ENCODE data around the gene MLPH. TPM values are rescaled to one million over a fixed set of nuclear protein-coding genes. Genes with fewer than 3 reads are reported as not detected.

The MLPH gene
- total and polyA plus RNA-seq, 2 of the 13 experiments (the other 11 are each of a cell fraction or from before 2014, with no cell fraction given): 0.12 TPM; not detected in 1

DNA sequence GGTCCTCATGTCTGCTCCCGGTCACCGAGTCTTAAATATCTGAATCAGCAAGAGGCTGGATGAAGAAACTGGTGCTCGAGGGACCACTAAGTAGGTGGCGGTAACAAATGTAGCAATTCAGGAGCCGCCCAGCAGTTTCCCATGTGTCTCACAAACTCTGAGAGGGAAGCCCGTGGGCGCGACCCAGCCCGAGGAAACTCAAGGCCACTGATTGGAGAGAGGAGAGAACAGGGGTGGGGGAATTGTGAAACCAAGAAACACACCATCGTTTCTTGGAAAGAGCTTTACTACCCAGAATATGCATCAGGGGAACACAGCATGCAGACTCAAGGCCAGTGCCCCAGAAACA, 10.8 kb downstream of the MLPH start:
- no peak overlapping the region for H3K4me3 ChIP-seq (replicated peaks in 1 of 3; ENCODE audit: insufficient read depth in 1 of 3, low read depth in 2 of 3, low read length in 3 of 3)
- TF ChIP-seq ZNF496 (CRISPR knock-in tag; IDR thresholded peaks at IDR 0.05; ENCODE audit: insufficient replicate concordance): no peak
- TF ChIP-seq ARID2 (CRISPR knock-in tag; IDR thresholded peaks at IDR 0.05; ENCODE audit: borderline replicate concordance): no peak
- no peak for TF ChIP-seq SMAD9 (CRISPR knock-in tag; IDR thresholded peaks at IDR 0.05)
- TF ChIP-seq KAT2B (IDR thresholded peaks at IDR 0.05; ENCODE audit: borderline replicate concordance, low read depth, low read length): no peak
- no peak for TF ChIP-seq ZBTB8A (CRISPR knock-in tag; IDR thresholded peaks at IDR 0.05; ENCODE audit: borderline replicate concordance, low read depth)
- TF ChIP-seq THYN1 (CRISPR knock-in tag; IDR thresholded peaks at IDR 0.05; ENCODE audit: borderline replicate concordance, low read depth): no peak
- TF ChIP-seq RFXAP (CRISPR knock-in tag; IDR thresholded peaks at IDR 0.05; ENCODE audit: borderline replicate concordance): no peak
- no peak for TF ChIP-seq SUZ12 (IDR thresholded peaks at IDR 0.05; ENCODE audit: low read depth, low read length)
- TF ChIP-seq TP53 (CRISPR knock-in tag; conservative IDR thresholded peaks at IDR 0.05): no peak
- TF ChIP-seq, protein P1, sequence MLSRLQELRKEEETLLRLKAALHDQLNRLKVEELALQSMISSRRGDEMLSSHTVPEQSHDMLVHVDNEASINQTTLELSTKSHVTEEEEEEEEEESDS (CRISPR knock-in tag; IDR thresholded peaks at IDR 0.05; ENCODE audit: borderline replicate concordance): no peak
- no peak for TF ChIP-seq RARA (CRISPR knock-in tag; IDR thresholded peaks at IDR 0.05)
- no peak for TF ChIP-seq ZNF549 (CRISPR knock-in tag; IDR thresholded peaks at IDR 0.05)
- no peak for TF ChIP-seq CEBPG (CRISPR knock-in tag; IDR thresholded peaks at IDR 0.05)
- in situ Hi-C loops (cut with HindIII; ENCODE audit: extremely low pct_ligation_motif_present, low pct_unique_long_range_greater_than_20kb) (no loop called here), intact Hi-C loops (cut with micrococcal nuclease; ENCODE audit: unreplicated experiment) (no loop called here)
- ChIA-PET CTCF (ENCODE audit: low intra/inter-chr PET ratio, low total read pairs) (no interaction called here), POLR2A (no interaction called here)
- no peaks in the 10 kb centered on the region for H3K79me2 ChIP-seq (ENCODE audit: insufficient read depth, low read length)
- no peaks in the 10 kb centered on the region for H4K20me1 ChIP-seq (ENCODE audit: insufficient read depth, low read length)
- FAIRE-seq: no peak
- no peak overlapping the region for H2AFZ ChIP-seq (ENCODE audit: low read length)
- H3K4me1 ChIP-seq (ENCODE audit: insufficient read depth, low read length): peaks cover 12% of the 10 kb centered on the region
- no peak overlapping the region for H3K27ac ChIP-seq (ENCODE audit: extremely low read length, insufficient read depth, low read length)
- WGBS (ENCODE audit: low lambda C conversion rate): 46% methylated on average over 10 of the region's 10 CpGs
- DNase-seq (ENCODE audit: low spot score): no peak
- ATAC-seq: no peak
- H3K27me3 ChIP-seq (ENCODE audit: control insufficient read depth in 1 of 2, insufficient read depth in 2 of 2, low read length in 2 of 2): peaks cover 2 to 56% of the 10 kb centered on the region in 2 experiments; a peak in 4 of 5 replicates
- no peak overlapping the region for H3K4me2 ChIP-seq (ENCODE audit: low read depth, low read length)
- no peak overlapping the region for H3K9ac ChIP-seq (ENCODE audit: insufficient read depth, low read depth, low read length)
- BruUV-seq (replicated peaks): no TSS peak
- no peaks in the 10 kb centered on the region for H3K36me3 ChIP-seq (replicated peaks in 1 of 2; ENCODE audit: control insufficient read depth in 1 of 2, insufficient read depth in 2 of 2, low read length in 2 of 2)
- peaks cover 4% of the 10 kb centered on the region for H3K9me3 ChIP-seq (ENCODE audit: low read length)
